Measurements from ENCODE around the gene TRIM28.

GRCh38 chr19:58544591-58545285, 874 bp downstream of the TRIM28 start:
- TF ChIP-seq EZH2 (IDR thresholded peaks at IDR 0.05; ENCODE audit: borderline replicate concordance), result no peak
- no peak for TF ChIP-seq CTCF (IDR thresholded peaks at IDR 0.05; ENCODE audit: poor library complexity)
- TF ChIP-seq EZH2phosphoT487 (IDR thresholded peaks at IDR 0.05; ENCODE audit: low read depth, severe bottlenecking, unreplicated experiment), result no peak

All from hepatocyte (in vitro differentiated cells).